Adipocyte (in vitro differentiated cells): Measurements from ENCODE around the gene GRIK4.

Experiments
- DNase-seq: peaks from one replicate; pipeline ENCODE4 v3.0.0-alpha.2; 2015; ENCODE audit warnings: low read depth
- H3K27me3 ChIP-seq: replicated peaks from 2 replicates; pipeline ENCODE4 v1.7.0; 2013; ENCODE audit warnings: mild to moderate bottlenecking, low read length, moderate library complexity; ENCODE audit not compliant: control insufficient read depth, insufficient read depth
- H3K36me3 ChIP-seq: 2 replicates; pipeline ENCODE4 v1.7.0; 2013; ENCODE audit warnings: low read length, mild to moderate bottlenecking, moderate library complexity; ENCODE audit not compliant: control insufficient read depth, insufficient read depth, severe bottlenecking
- H3K4me1 ChIP-seq: 2 replicates; pipeline ENCODE4 v1.7.0; 2013; ENCODE audit warnings: mild to moderate bottlenecking, low read length, moderate library complexity; ENCODE audit not compliant: control insufficient read depth, insufficient read depth
- H3K4me3 ChIP-seq: 2 replicates; pipeline ENCODE4 v1.7.0; 2013; ENCODE audit warnings: mild to moderate bottlenecking, low read length, moderate library complexity
- H3K9ac ChIP-seq: 2 replicates; pipeline ENCODE4 v1.7.0; 2013; ENCODE audit warnings: mild to moderate bottlenecking, low read length, moderate library complexity
- H3K9me3 ChIP-seq: 2 replicates; pipeline ENCODE4 v1.7.0; 2013; ENCODE audit warnings: mild to moderate bottlenecking, low read length, moderate library complexity; ENCODE audit not compliant: control insufficient read depth

The GRIK4 gene

GRCh38 chr11:120569861-120570260, 58.3 kb downstream of the GRIK4 start:
- H3K4me3 ChIP-seq = no peak overlapping the region
- H3K36me3 ChIP-seq = no peaks in the 10 kb centered on the region
- H3K9me3 ChIP-seq = peaks cover 4% of the 10 kb centered on the region
- no peak overlapping the region for H3K9ac ChIP-seq
- DNase-seq = no peak
- peaks cover 7% of the 10 kb centered on the region for H3K4me1 ChIP-seq
- peaks cover 28% of the 10 kb centered on the region for H3K27me3 ChIP-seq

GRCh38 chr11:120571476-120571875, 59.9 kb downstream of the GRIK4 start:
- Histone ChIP-seq H3K4me3 (no peak overlapping the region), H3K4me1 (no peaks in the 10 kb centered on the region), H3K9me3 (peaks cover 4% of the 10 kb centered on the region), H3K36me3 (no peaks in the 10 kb centered on the region), H3K9ac (no peak overlapping the region), H3K27me3 (peaks cover 44% of the 10 kb centered on the region)
- DNase-seq = no peak

GRCh38 chr11:120573756-120574354, 62.3 kb downstream of the GRIK4 start:
- Histone ChIP-seq H3K4me3 (no peak overlapping the region), H3K27me3 (peaks cover 67% of the 10 kb centered on the region), H3K9me3 (peaks cover 4% of the 10 kb centered on the region), H3K9ac (no peak overlapping the region), H3K4me1 (no peaks in the 10 kb centered on the region), H3K36me3 (no peaks in the 10 kb centered on the region)
- DNase-seq = no peak

GRCh38 chr11:120574876-120575275, 63.3 kb downstream of the GRIK4 start:
- no peaks in the 10 kb centered on the region for H3K36me3 ChIP-seq
- H3K9me3 ChIP-seq = peaks cover 4% of the 10 kb centered on the region
- no peak overlapping the region for H3K4me3 ChIP-seq
- no peak overlapping the region for H3K9ac ChIP-seq
- DNase-seq = no peak
- H3K4me1 ChIP-seq = no peaks in the 10 kb centered on the region
- H3K27me3 ChIP-seq = peaks cover 75% of the 10 kb centered on the region

GRCh38 chr11:120575461-120575860, 63.9 kb downstream of the GRIK4 start:
- H3K27me3 ChIP-seq = peaks cover 77% of the 10 kb centered on the region
- no peaks in the 10 kb centered on the region for H3K4me1 ChIP-seq
- DNase-seq = no peak
- H3K36me3 ChIP-seq = no peaks in the 10 kb centered on the region
- no peak overlapping the region for H3K9ac ChIP-seq
- no peak overlapping the region for H3K4me3 ChIP-seq
- peaks cover 4% of the 10 kb centered on the region for H3K9me3 ChIP-seq

GRCh38 chr11:120576606-120577005, 65.1 kb downstream of the GRIK4 start:
- H3K27me3 ChIP-seq = peaks cover 75% of the 10 kb centered on the region
- no peak for DNase-seq

GRCh38 chr11:120577041-120577440, 65.5 kb downstream of the GRIK4 start:
- Histone ChIP-seq H3K27me3 (peaks cover 71% of the 10 kb centered on the region), H3K4me3 (no peak overlapping the region), H3K36me3 (no peaks in the 10 kb centered on the region), H3K9me3 (no peaks in the 10 kb centered on the region), H3K4me1 (peaks cover 5% of the 10 kb centered on the region), H3K9ac (no peak overlapping the region)
- DNase-seq = no peak

More at GRCh38 chr11:120576606-120577005, 65.1 kb downstream of the GRIK4 start:
- no peaks in the 10 kb centered on the region for H3K36me3 ChIP-seq
- H3K9ac ChIP-seq = no peak overlapping the region
- H3K4me1 ChIP-seq = peaks cover 5% of the 10 kb centered on the region
- H3K9me3 ChIP-seq = no peaks in the 10 kb centered on the region
- no peak overlapping the region for H3K4me3 ChIP-seq

GRCh38 chr11:120577624-120578363, 66.2 kb downstream of the GRIK4 start:
- DNase-seq = no peak
- Histone ChIP-seq H3K36me3 (no peaks in the 10 kb centered on the region), H3K9ac (no peak overlapping the region), H3K27me3 (peaks cover 64% of the 10 kb centered on the region), H3K9me3 (no peaks in the 10 kb centered on the region), H3K4me1 (peaks cover 5% of the 10 kb centered on the region), H3K4me3 (no peak overlapping the region)

GRCh38 chr11:120578596-120579154, 67.1 kb downstream of the GRIK4 start:
- no peaks in the 10 kb centered on the region for H3K36me3 ChIP-seq
- H3K9me3 ChIP-seq = peaks cover 5% of the 10 kb centered on the region
- H3K4me3 ChIP-seq = no peak overlapping the region
- H3K9ac ChIP-seq = no peak overlapping the region
- H3K4me1 ChIP-seq = peaks cover 5% of the 10 kb centered on the region
- peaks cover 64% of the 10 kb centered on the region for H3K27me3 ChIP-seq
- DNase-seq = no peak

- Histone ChIP-seq H3K4me3 (no peak overlapping the region), H3K36me3 (no peaks in the 10 kb centered on the region), H3K9me3 (peaks cover 6% of the 10 kb centered on the region), H3K9ac (no peak overlapping the region), H3K27me3 (peaks cover 59% of the 10 kb centered on the region), H3K4me1 (peaks cover 5% of the 10 kb centered on the region)
- DNase-seq = no peak
Measured at GRCh38 chr11:120579611-120580031, 68.1 kb downstream of the GRIK4 start.

GRCh38 chr11:120581313-120581712, 69.8 kb downstream of the GRIK4 start:
- Histone ChIP-seq H3K9ac (no peak overlapping the region), H3K4me1 (peaks cover 5% of the 10 kb centered on the region), H3K36me3 (no peaks in the 10 kb centered on the region), H3K27me3 (peaks cover 48% of the 10 kb centered on the region), H3K9me3 (peaks cover 6% of the 10 kb centered on the region), H3K4me3 (no peak overlapping the region)
- no peak for DNase-seq
